Neural cell (in vitro differentiated cells): Measurements from ENCODE around the gene MORF4L2. TPM values are rescaled to one million over a fixed set of nuclear protein-coding genes. Genes with fewer than 3 reads are reported as not detected.
"Not testable (repeated sequence)": the region's sequence is repeated elsewhere in the genome, so short reads cannot be mapped to it uniquely, and the experiment has no call there.

Experiments used
- H2AFZ ChIP-seq: fragments of 200-600, 300-800 bp; sonication (generic), shearing (Covaris generic); 2 replicates; pipeline ENCODE4 v1.6.0; 2014; ENCODE audit warnings: low read depth, mild to moderate bottlenecking, antibody characterized with exemption, low read length, moderate library complexity
- H3F3A ChIP-seq: fragments of 200-600 bp; shearing (Covaris generic); 2 replicates; pipeline ENCODE4 v1.6.1; 2016; ENCODE audit warnings: mild to moderate bottlenecking, moderate library complexity, mixed read lengths, antibody characterized with exemption, low read length; ENCODE audit not compliant: insufficient read depth, poor library complexity, severe bottlenecking
- H3K27ac ChIP-seq: fragments of 200-600, 300-800 bp; sonication (generic), shearing (Covaris generic); 2 replicates; pipeline ENCODE4 v1.5.1; 2014; ENCODE audit warnings: mild to moderate bottlenecking, low read length, moderate library complexity
- H3K27me3 ChIP-seq: fragments of 300-800, 200-600 bp; sonication (generic), shearing (Covaris generic); 2 replicates; pipeline ENCODE4 v1.6.0; 2014; ENCODE audit warnings: mild to moderate bottlenecking, low read depth, low read length, moderate library complexity; ENCODE audit not compliant: insufficient read depth
- H3K36me3 ChIP-seq: fragments of 300-800, 200-600 bp; sonication (generic), shearing (Covaris generic); 2 replicates; pipeline ENCODE4 v1.5.1; 2014; ENCODE audit warnings: mild to moderate bottlenecking, antibody characterized with exemption, low read length, moderate library complexity; ENCODE audit not compliant: insufficient read depth
- H3K4me2 ChIP-seq: fragments of 300-800, 200-600 bp; sonication (generic), shearing (Covaris generic); 2 replicates; pipeline ENCODE4 v1.6.0; 2014; ENCODE audit warnings: mild to moderate bottlenecking, low read length
- H3K4me3 ChIP-seq: fragments of 300-800, 200-600 bp; sonication (generic), shearing (Covaris generic); 2 replicates; pipeline ENCODE4 v1.5.1; 2014; ENCODE audit warnings: mild to moderate bottlenecking, low read length, moderate library complexity
- H3K79me2 ChIP-seq: fragments of 200-600 bp; shearing (Covaris generic); replicated peaks from 2 replicates; pipeline ENCODE4 v1.6.0; 2014; ENCODE audit warnings: mild to moderate bottlenecking, low read length, moderate library complexity; ENCODE audit not compliant: insufficient read depth
- H3K9ac ChIP-seq: fragments of 300-800, 200-600 bp; sonication (generic), shearing (Covaris generic); 2 replicates; pipeline ENCODE4 v1.6.1; 2016; ENCODE audit warnings: mild to moderate bottlenecking, low read length, mixed read lengths
- H3K9me2 ChIP-seq: fragments of 200-600 bp; shearing (Covaris generic); 2 replicates; pipeline ENCODE4 v1.6.1; 2016; ENCODE audit warnings: mild to moderate bottlenecking, low read length, mixed read lengths; ENCODE audit not compliant: insufficient read depth
- H3K9me3 ChIP-seq: fragments of 200-600, 300-800 bp; sonication (generic), shearing (Covaris generic); 2 replicates; pipeline ENCODE4 v1.6.1; 2016; ENCODE audit warnings: mild to moderate bottlenecking, mixed run types, low read length, moderate library complexity, mixed read lengths
- H4K20me1 ChIP-seq: fragments of 200-600 bp; shearing (Covaris generic); 2 replicates; pipeline ENCODE4 v1.6.1; 2016; ENCODE audit warnings: mild to moderate bottlenecking, mixed run types; ENCODE audit not compliant: insufficient read depth
- CTCF ChIP-seq: fragments of 450-650 bp; IDR thresholded peaks from 2 replicates; pipeline ENCODE4 v1.5.1; 2014; ENCODE audit warnings: antibody characterized with exemption, mild to moderate bottlenecking, moderate library complexity; ENCODE audit not compliant: poor library complexity, severe bottlenecking
- EP300 ChIP-seq: fragments of 450-650 bp; conservative IDR thresholded peaks from 2 replicates; pipeline ENCODE4 v1.6.1; 2014; ENCODE audit warnings: antibody characterized with exemption, mild to moderate bottlenecking, moderate library complexity; ENCODE audit not compliant: poor library complexity, severe bottlenecking
- EZH2 ChIP-seq: fragments of 200-600, 300-800 bp; shearing (Covaris generic), sonication (generic); IDR thresholded peaks from 2 replicates; pipeline ENCODE4 v1.6.1; 2014; ENCODE audit warnings: antibody characterized with exemption, low read length, borderline replicate concordance, mild to moderate bottlenecking; ENCODE audit not compliant: insufficient read depth, poor library complexity, severe bottlenecking
- MXI1 ChIP-seq: fragments of 450-650 bp; conservative IDR thresholded peaks from 2 replicates; pipeline ENCODE4 v1.6.1; 2014; ENCODE audit warnings: antibody characterized with exemption, mild to moderate bottlenecking; ENCODE audit not compliant: poor library complexity, severe bottlenecking
- POLR2AphosphoS5 ChIP-seq: IDR thresholded peaks from 2 replicates; pipeline ENCODE4 v1.6.1; 2012
- RAD21 ChIP-seq: fragments of 450-650 bp; conservative IDR thresholded peaks from 2 replicates; pipeline ENCODE4 v1.6.1; 2014; ENCODE audit warnings: antibody characterized with exemption, mild to moderate bottlenecking, moderate library complexity
- REST ChIP-seq: IDR thresholded peaks from 2 replicates; pipeline ENCODE4 v1.6.1; 2012; ENCODE audit warnings: borderline replicate concordance
- SMC3 ChIP-seq: fragments of 450-650 bp; conservative IDR thresholded peaks from 2 replicates; pipeline ENCODE4 v1.6.1; 2014; ENCODE audit warnings: antibody characterized with exemption, mild to moderate bottlenecking, moderate library complexity; ENCODE audit not compliant: poor library complexity
- TAF1 ChIP-seq: IDR thresholded peaks from 2 replicates; pipeline ENCODE4 v1.6.1; 2012; ENCODE audit warnings: low read depth
- polyA plus RNA-seq: library from polyadenylated mRNA; depleted of rRNA; stranded (reverse); fragments of >200 nt; gene quantifications from 2 replicates; pipeline ENCODE4 v1.2.3, GENCODE V29; 2014

MORF4L2 gene
- polyA plus RNA-seq, 1 donor from 2014 or later: 1,340 TPM

- H3K9me3 ChIP-seq, H3K27me3 ChIP-seq, H3K36me3 ChIP-seq, H3K9me2 ChIP-seq, H3F3A ChIP-seq, H3K79me2 ChIP-seq, H3K9ac ChIP-seq, H2AFZ ChIP-seq, H4K20me1 ChIP-seq, H3K4me2 ChIP-seq, H3K27ac ChIP-seq, H3K4me3 ChIP-seq: not testable (repeated sequence)
Observed at GRCh38 chrX:103655230-103656000, 31.1 kb downstream of the MORF4L2 start.

- Histone ChIP-seq H3K9me3 (no peaks in the 10 kb centered on the region), H3K27me3 (no peaks in the 10 kb centered on the region), H3K79me2 (no peaks in the 10 kb centered on the region), H3K4me2 (no peak overlapping the region), H2AFZ (no peak overlapping the region), H3K36me3 (no peaks in the 10 kb centered on the region), H3K9me2 (no peaks in the 10 kb centered on the region), H3K27ac (no peak overlapping the region), H3F3A (no peaks in the 10 kb centered on the region), H3K4me3 (no peak overlapping the region), H4K20me1 (no peaks in the 10 kb centered on the region), H3K9ac (no peak overlapping the region)
- TF ChIP-seq RAD21 (no peak), EP300 (no peak), REST (no peak), CTCF (no peak), MXI1 (no peak), EZH2 (no peak), POLR2AphosphoS5 (no peak), SMC3 (no peak), TAF1 (no peak)
Observed at GRCh38 chrX:103651151-103651773, 35.2 kb downstream of the MORF4L2 start.
